ENCODE results near the gene CLSTN3. TPM values are rescaled to one million over a fixed set of nuclear protein-coding genes. Genes with fewer than 3 reads are reported as not detected.

Gene CLSTN3
- total RNA-seq, 1 experiment from 2014 or later = 24.7 TPM

- CTCF ChIA-PET = interaction anchor here (0.6 to 2.2 kb wide), 10 partner anchors 28 to 453 kb away, joined by 3 to 13 read pairs (median 5); partner anchors contain the start of genes C1RL, C1S and SPSB2
- H3K4me3 Mint-ChIP-seq = peak within 1 kb of the TSS; percentile 87
- peaks cover 3% of the 10 kb centered on the region; the same call in 1 of the 2 replicates for H3K9me3 Mint-ChIP-seq
- H3K27me3 Mint-ChIP-seq (ENCODE audit: low read depth) = peaks cover 2% of the 10 kb centered on the region; the same call in 1 of the 2 replicates
- POLR2A ChIA-PET = interaction anchor here (0.8 kb wide), 1 partner anchor 20 kb away, joined by 3 read pairs; no protein-coding TSS in a partner anchor
- peak; percentile 87 for DNase-seq (ENCODE audit: low spot score)
- no peak within 1 kb of the TSS for H3K27ac Mint-ChIP-seq
- ATAC-seq = peak; percentile 85
- H3K4me1 Mint-ChIP-seq = peaks cover 29% of the 10 kb centered on the region
- peaks cover 25% of the 10 kb centered on the region for H3K36me3 Mint-ChIP-seq
- TF ChIP-seq ZNF532 (CRISPR knock-in tag; IDR thresholded peaks at IDR 0.05; ENCODE audit: borderline replicate concordance) (no peak), NFYB (CRISPR knock-in tag; conservative IDR thresholded peaks at IDR 0.05; ENCODE audit: low read depth) (0 out of 2 replicates have a peak, but pooled peaks have one; percentile 25), AFF4 (CRISPR knock-in tag; IDR thresholded peaks at IDR 0.05; ENCODE audit: borderline replicate concordance) (no peak), SP1 (CRISPR knock-in tag; conservative IDR thresholded peaks at IDR 0.05) (peak; percentile 91), FOXK1 (CRISPR knock-in tag; IDR thresholded peaks at IDR 0.05) (peak; percentile 18; the same call in 1 of the 2 replicates), USF2 (CRISPR knock-in tag; IDR thresholded peaks at IDR 0.05) (0 out of 2 replicates have a peak, but pooled peaks have one; percentile 23), ESRRA (CRISPR knock-in tag; IDR thresholded peaks at IDR 0.05; ENCODE audit: borderline replicate concordance) (peak; percentile 64), GTF2I (CRISPR knock-in tag; conservative IDR thresholded peaks at IDR 0.05) (0 out of 2 replicates have a peak, but pooled peaks have one; percentile 63), AR (CRISPR knock-in tag; IDR thresholded peaks at IDR 0.05) (no peak), FOXP4 (CRISPR knock-in tag; IDR thresholded peaks at IDR 0.05) (peak; percentile 75; the same call in 1 of the 2 replicates), KAT7 (CRISPR knock-in tag; IDR thresholded peaks at IDR 0.05; ENCODE audit: borderline replicate concordance) (0 out of 2 replicates have a peak, but pooled peaks have one; percentile 65), SOX15 (CRISPR knock-in tag; IDR thresholded peaks at IDR 0.05) (no peak), ZNF512 (CRISPR knock-in tag; IDR thresholded peaks at IDR 0.05; ENCODE audit: borderline replicate concordance) (no peak), CTCF (IDR thresholded peaks at IDR 0.05) (no peak), ETV6 (CRISPR knock-in tag; IDR thresholded peaks at IDR 0.05) (peak; percentile 50; the same call in 1 of the 2 replicates), CREM (CRISPR knock-in tag; IDR thresholded peaks at IDR 0.05) (no peak; the same call in 1 of the 2 replicates), MXD4 (CRISPR knock-in tag; IDR thresholded peaks at IDR 0.05; ENCODE audit: borderline replicate concordance) (no peak)
Measured at GRCh38 chr12:7189398-7190267, 59.5 kb downstream of the CLSTN3 start, which contains the start of gene PEX5. TSS of gene PEX5 (plus strand) at chr12:7189686. CDS start at chr12:7190378, 692 bp downstream.
